ENCODE measurements around the gene MAMSTR. TPM values are rescaled to one million over a fixed set of nuclear protein-coding genes. Genes with fewer than 3 reads are reported as not detected.

MAMSTR gene
- total RNA-seq, 1 donor from 2014 or later = 0.32 TPM

DNA sequence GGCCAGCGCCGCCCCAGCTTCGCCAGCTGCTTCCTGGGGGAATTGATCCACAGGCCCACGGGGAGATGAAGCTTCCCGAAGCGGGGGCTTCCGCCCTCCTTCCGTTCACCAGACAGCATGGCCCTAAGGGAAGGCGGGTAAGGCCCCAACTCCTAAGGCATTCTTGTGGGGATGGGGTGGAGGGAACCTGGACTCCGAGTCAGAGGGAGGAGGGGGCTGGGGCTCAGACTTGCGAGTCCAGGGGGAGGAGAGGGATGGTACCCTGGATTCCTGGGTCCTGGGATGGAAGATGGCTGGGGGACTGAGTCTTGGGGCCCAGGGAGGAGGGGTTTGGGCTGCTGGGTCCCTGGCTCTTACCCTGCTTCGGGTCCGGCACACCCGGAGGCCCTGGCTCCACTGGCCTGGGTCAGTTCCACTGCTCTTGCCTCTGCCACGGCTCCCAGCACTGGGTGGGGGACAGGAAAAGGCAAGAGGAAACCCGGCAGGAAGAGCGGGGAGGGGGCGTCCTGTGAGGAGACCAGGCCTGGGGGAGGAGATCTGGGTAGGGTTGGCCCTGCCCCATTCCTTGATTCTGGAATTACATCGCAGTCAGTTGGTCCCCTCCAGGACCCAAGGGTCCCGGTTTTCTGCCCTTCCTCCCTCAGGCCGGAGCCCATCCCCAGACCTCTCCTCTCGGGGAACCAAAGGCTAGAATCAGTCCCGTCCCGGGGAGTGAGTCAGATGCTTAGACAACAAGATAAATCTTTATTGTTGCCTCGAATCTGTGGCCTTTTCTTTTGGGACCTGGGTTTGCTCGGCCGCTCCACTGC lies 20.8 kb upstream of the MAMSTR start, which contains the start of gene RASIP1:
Gene RASIP1 (minus strand): TSS at position 447 of the 809 bp plus-strand sequence. CDS start 328 bp downstream, at position 119.
- Histone ChIP-seq H3K27ac (peak within 1 kb of the TSS; percentile 2 to 39), H3K4me1 (peaks cover 5 to 9% of the 10 kb centered on the region in 2 donors), H3K27me3 (no peaks in the 10 kb centered on the region), H3K36me3 (no peaks in the 10 kb centered on the region), H3K4me3 (peak within 1 kb of the TSS; percentile 55 to 77), H3K9me3 (no peaks in the 10 kb centered on the region)
- intact Hi-C loops (cut with DNase I) = no loop called here
- no peak for DNase-seq (ENCODE audit: low spot score in 2 of 2)
- TF ChIP-seq, protein P1, sequence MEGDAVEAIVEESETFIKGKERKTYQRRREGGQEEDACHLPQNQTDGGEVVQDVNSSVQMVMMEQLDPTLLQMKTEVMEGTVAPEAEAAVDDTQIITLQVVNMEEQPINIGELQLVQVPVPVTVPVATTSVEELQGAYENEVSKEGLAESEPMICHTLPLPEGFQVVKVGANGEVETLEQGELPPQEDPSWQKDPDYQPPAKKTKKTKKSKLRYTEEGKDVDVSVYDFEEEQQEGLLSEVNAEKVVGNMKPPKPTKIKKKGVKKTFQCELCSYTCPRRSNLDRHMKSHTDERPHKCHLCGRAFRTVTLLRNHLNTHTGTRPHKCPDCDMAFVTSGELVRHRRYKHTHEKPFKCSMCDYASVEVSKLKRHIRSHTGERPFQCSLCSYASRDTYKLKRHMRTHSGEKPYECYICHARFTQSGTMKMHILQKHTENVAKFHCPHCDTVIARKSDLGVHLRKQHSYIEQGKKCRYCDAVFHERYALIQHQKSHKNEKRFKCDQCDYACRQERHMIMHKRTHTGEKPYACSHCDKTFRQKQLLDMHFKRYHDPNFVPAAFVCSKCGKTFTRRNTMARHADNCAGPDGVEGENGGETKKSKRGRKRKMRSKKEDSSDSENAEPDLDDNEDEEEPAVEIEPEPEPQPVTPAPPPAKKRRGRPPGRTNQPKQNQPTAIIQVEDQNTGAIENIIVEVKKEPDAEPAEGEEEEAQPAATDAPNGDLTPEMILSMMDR (IDR thresholded peaks at IDR 0.05) = no peak

- Histone ChIP-seq H3K36me3 (no peaks in the 10 kb centered on the region), H3K4me1 (peaks cover 5 to 9% of the 10 kb centered on the region in 2 donors), H3K27ac (peak overlapping the region; percentile 24 to 39), H3K9me3 (no peaks in the 10 kb centered on the region), H3K4me3 (peak overlapping the region; percentile 55 to 77), H3K27me3 (no peaks in the 10 kb centered on the region)
- TF ChIP-seq, protein P1 (IDR thresholded peaks at IDR 0.05) = no peak
- no peak for DNase-seq (ENCODE audit: low spot score in 2 of 2)
- intact Hi-C loops (cut with DNase I) = loop anchor here (2.0 to 5.0 kb wide), 3 partner anchors 19 to 92 kb away; partner anchors contain the start of gene CA11
These were observed 20.1 kb upstream of the MAMSTR start for GRCh38 chr19:48739404-48740163.

DNA sequence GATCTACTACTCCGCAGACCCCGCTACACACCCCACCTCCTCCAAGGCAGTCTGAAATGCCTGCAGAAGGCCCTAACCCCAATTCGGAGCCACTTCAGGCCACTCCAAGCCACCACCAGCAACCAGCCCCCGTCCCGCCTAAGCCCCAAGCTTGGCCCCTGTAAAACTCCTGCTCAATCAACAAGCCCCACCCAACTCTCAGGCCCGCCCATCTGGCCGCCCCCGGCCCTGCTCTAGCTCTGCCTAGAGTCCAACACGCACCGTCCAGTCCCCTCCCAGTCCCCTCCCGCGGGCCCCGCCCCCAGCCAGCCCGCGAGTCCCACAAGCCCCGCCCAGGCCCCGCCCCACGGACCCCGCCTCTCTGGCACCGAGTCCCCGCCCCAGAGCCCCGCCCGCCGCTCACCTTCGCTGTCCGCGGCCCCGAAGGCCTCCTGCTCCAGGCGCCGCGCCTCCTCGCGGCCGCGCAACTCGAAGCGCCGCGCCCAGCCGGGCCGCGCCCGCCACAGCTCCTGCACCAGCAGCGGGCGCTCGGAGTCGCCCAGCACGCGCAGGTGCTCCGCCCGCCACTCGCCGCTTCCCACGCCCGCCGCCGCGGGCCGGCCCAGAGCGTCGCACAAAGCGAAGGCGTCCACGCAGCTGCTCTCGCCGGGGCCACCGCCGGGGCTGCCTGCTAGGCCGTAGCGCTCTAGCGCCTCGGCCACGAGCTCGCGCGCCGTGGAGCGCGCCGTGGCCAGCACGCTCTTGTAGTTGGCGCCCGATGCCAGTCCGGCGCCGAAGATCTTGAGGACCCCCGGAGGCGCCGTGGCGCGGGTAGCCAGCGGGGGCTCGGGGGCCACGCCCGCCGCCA lies 19.3 kb upstream of the MAMSTR start:
- DNase-seq (ENCODE audit: low spot score in 2 of 2) = peak; percentile 53 to 91
- Histone ChIP-seq H3K27ac (peak overlapping the region in 1 of 2 donors; percentile 24), H3K4me3 (peak overlapping the region; percentile 55 to 77), H3K27me3 (no peaks in the 10 kb centered on the region), H3K4me1 (peaks cover 5 to 9% of the 10 kb centered on the region in 2 donors), H3K9me3 (no peaks in the 10 kb centered on the region), H3K36me3 (no peaks in the 10 kb centered on the region)
- TF ChIP-seq, protein P1 (IDR thresholded peaks at IDR 0.05) = peak in 2 of 3 experiments; percentile 11 to 62
- intact Hi-C loops (cut with DNase I) = loop anchor here (1.0 to 5.0 kb wide), 4 partner anchors 18 to 91 kb away; partner anchors contain the start of gene CA11

- intact Hi-C loops (cut with DNase I) = loop anchor here (5.0 kb wide), 1 partner anchor 90 kb away; the partner anchor contains the start of gene CA11
- H3K4me1 ChIP-seq = peaks cover 5 to 9% of the 10 kb centered on the region in 2 donors
- no peak overlapping the region for H3K4me3 ChIP-seq
- no peaks in the 10 kb centered on the region for H3K9me3 ChIP-seq
- H3K27me3 ChIP-seq = no peaks in the 10 kb centered on the region
- H3K36me3 ChIP-seq = no peaks in the 10 kb centered on the region
- TF ChIP-seq, protein P1 (IDR thresholded peaks at IDR 0.05) = no peak
- no peak for DNase-seq (ENCODE audit: low spot score in 2 of 2)
- no peak overlapping the region for H3K27ac ChIP-seq
These were observed 18.0 kb upstream of the MAMSTR start for GRCh38 chr19:48737360-48737998.

Measured in ascending aorta (tissue), 2 donors.